ENCODE data around the gene NAT8L.

NAT8L gene

DNA sequence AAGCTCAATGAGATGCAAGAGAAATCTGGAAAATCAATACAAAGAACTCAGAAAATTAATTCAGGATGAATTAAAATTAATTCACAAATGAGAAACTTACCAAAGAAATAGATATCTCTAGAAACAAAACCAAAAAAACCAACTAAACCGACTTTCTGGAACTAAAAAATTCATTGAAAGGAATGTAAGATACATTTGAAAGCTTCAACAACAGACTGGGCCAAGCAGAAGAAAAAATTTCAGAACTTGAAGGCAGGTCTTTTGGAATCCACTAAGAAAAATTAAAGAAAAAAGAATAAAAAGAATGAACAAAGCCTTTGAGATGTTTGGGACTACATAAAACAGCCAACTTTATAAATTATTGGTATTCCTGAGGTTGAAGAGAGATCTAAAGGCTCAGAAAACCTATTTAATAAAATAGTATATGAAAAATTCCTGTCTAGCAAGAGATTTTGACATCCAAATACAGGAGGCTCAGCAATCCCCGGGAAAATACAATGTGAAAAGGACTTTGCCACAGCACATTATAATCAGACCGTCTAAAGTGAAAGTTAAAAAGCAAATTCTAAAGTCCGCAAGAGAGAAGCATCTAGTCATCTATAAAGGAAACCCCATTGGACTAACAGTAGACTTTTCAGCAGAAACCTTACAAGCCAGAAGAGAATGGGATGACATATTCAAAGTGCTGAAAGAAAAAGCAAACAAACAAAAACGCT lies 44.2 kb downstream of the NAT8L start:
- ATAC-seq (replicated peaks; ENCODE audit: extremely low read depth, poor library complexity, severe bottlenecking): no peak
- H3K4me3 Mint-ChIP-seq: no peak overlapping the region
- H3K9me3 Mint-ChIP-seq: peaks cover 10% of the 10 kb centered on the region

DNA sequence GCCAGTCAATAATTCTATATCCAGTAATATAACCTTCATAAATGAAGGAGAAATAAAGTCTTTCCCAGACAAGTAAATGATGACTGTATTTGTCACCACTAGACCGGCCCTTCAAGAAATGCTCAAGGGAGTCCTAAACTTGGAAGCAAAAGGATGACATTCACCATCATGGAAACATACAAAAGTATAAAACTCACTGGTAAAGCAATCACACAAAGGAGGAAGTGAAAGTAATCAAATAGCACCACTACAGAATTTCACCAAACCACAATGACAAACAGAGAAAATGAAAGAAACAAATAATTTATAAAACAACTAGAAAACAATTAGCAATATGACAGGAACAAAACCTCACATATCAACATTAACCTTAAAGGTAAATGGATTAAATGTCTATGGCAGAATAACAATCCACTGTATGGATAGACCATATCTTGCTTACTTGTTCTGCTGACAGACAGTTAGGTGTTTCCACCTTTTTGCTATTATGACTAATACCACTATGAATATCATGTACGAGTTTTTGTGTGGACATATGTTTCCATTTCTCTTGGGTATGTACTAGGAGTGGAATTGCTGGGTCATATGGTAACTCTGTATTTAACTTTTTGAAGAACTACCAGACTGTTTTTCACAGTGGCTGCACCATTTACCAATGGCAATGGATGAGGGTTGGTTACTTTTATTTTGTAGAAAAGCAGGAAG lies 44.9 kb downstream of the NAT8L start:
- Mint-ChIP-seq H3K4me1 (no peaks in the 10 kb centered on the region), H3K27ac (ENCODE audit: low read depth) (no peak overlapping the region), H3K4me3 (no peak overlapping the region), H3K36me3 (ENCODE audit: insufficient read depth) (no peaks in the 10 kb centered on the region), H3K27me3 (no peaks in the 10 kb centered on the region), H3K9me3 (peaks cover 10% of the 10 kb centered on the region)
- ATAC-seq (replicated peaks; ENCODE audit: extremely low read depth, poor library complexity, severe bottlenecking) (no peak), DNase-seq (ENCODE audit: low spot score in 2 of 2) (no peak)

More for the DNA sequence above, 44.2 kb downstream of the NAT8L start:
- DNase-seq (ENCODE audit: low spot score in 2 of 2): no peak
- no peaks in the 10 kb centered on the region for H3K27me3 Mint-ChIP-seq
- no peak overlapping the region for H3K27ac Mint-ChIP-seq (ENCODE audit: low read depth)
- no peaks in the 10 kb centered on the region for H3K36me3 Mint-ChIP-seq (ENCODE audit: insufficient read depth)
- H3K4me1 Mint-ChIP-seq: no peaks in the 10 kb centered on the region

DNA sequence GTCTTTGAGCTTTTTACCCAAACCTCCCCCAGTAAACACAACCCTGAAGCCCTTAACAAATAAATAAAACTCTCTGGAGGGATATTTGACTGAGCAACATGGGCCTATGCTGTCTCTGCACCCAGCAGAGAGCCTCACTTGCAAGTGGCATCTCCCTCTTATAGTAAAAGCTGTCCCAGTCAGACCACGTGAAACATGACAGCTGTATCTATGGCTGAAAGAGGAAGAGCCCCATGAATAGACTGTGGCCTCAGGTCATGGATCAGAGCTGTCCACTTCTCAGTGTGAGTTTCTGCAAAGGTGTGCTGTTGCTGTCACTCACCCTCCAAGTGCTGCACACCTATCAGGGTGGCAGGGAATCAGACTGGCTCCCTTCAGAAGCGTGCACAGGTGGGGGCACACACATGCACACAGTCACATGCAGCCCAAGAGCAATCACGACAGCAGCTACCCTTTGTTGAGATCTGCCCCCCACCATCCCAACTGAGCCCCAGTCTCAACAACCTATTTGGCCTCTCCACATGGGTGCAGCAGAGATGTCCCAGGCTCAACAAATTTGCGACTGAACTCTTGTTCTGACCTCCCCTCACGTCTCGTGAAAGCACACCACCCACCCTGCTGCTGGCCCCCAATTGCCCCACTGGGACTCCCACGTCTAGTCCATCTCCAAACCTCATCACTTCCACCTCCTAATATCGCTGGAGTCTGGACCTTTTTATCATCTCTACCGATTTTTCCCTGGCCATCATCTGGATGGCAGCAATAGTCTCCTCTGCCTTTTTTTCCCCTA lies 45.6 kb downstream of the NAT8L start:
- H3K9me3 Mint-ChIP-seq: peaks cover 10% of the 10 kb centered on the region
- no peaks in the 10 kb centered on the region for H3K36me3 Mint-ChIP-seq (ENCODE audit: insufficient read depth)
- H3K4me3 Mint-ChIP-seq: no peak overlapping the region
- no peaks in the 10 kb centered on the region for H3K4me1 Mint-ChIP-seq
- H3K27me3 Mint-ChIP-seq: no peaks in the 10 kb centered on the region
- H3K27ac Mint-ChIP-seq (ENCODE audit: low read depth): no peak overlapping the region
- DNase-seq (ENCODE audit: low spot score in 2 of 2): no peak
- ATAC-seq (replicated peaks; ENCODE audit: extremely low read depth, poor library complexity, severe bottlenecking): no peak

DNA sequence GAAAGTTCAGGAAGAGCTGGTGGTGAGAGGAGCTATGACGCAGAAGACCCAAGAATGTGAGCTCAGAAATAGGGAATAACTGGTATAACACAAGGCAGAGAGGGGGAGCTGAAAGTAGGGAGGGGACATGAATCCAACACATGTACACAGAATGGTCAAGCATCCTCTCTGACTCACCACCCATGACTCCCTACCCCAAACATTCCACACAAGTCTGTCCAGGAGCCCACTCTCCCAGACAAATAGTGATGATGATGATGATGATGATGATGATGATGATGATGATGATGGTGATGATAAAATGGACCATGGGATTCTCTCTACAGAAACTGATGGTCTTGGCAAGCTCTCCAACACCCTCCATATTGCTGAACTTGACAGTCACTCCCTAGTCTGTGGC lies 46.4 kb downstream of the NAT8L start:
- Mint-ChIP-seq H3K36me3 (ENCODE audit: insufficient read depth) (no peaks in the 10 kb centered on the region), H3K27me3 (no peaks in the 10 kb centered on the region), H3K4me3 (no peak overlapping the region), H3K27ac (ENCODE audit: low read depth) (no peak overlapping the region), H3K4me1 (no peaks in the 10 kb centered on the region), H3K9me3 (peaks cover 10% of the 10 kb centered on the region)
- no peak for DNase-seq (ENCODE audit: low spot score in 2 of 2)
- ATAC-seq (replicated peaks; ENCODE audit: extremely low read depth, poor library complexity, severe bottlenecking): no peak

DNA sequence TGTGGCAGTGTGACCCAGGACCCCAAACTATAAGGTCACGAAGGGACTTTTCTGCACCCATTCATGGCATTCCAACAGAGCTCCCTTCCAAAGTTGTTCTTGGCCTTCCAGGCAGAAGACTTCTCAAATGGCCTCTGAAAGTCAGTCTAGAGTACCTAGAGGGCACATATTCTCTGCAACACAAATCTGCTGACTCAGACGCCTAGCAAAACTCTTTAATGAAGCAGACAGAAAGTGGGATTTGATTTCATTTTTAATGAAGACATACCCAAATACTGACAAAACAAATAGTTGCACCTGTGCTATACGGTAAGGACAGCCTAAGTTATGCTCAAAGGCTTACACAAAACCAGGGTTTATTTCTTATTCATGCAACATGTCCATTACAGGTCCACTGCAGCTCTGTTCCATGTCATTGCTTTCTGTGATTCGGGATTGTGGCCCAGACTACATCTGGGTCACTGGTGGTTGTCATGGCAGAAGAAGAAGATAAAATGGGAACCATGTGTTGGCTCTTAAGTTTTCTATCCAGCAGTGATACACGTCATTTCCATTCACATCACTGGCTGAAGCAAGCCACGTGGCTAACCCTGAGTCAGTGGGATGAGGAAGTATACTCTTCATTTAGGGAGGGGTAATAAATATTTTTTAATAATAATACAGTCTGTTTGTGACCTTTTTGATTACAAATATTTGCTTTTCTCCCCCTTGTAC lies 57.7 kb downstream of the NAT8L start:
- Mint-ChIP-seq H3K27ac (ENCODE audit: low read depth) (no peak overlapping the region), H3K4me1 (no peaks in the 10 kb centered on the region), H3K36me3 (ENCODE audit: insufficient read depth) (no peaks in the 10 kb centered on the region), H3K27me3 (peaks cover 8% of the 10 kb centered on the region), H3K9me3 (no peaks in the 10 kb centered on the region), H3K4me3 (no peak overlapping the region)
- DNase-seq (ENCODE audit: low spot score in 2 of 2): no peak
- ATAC-seq (replicated peaks; ENCODE audit: extremely low read depth, poor library complexity, severe bottlenecking): no peak
